ENCODE data around the gene SFT2D1.

Gene SFT2D1

DNA sequence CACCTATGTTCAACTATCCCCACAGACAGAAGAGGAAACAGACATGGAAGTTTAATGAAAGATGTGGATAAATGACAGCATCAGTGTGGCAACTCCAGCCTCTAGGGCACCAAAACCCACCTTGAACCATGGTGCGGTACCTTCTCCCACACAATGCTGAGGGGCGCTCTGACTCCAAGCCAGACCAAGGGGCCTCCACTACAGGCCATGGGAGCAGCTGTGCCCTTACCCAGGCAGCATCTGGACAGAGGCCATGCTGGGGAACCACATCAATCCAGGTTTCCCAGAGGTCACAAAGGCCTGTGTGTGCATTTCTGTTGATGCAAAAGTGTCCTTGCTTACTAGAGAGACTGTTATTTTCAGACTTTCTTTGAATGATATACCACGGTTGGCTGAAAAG lies 38.2 kb downstream of the SFT2D1 start:
- no peak overlapping the region for H3K4me3 Mint-ChIP-seq
- peaks cover 4% of the 10 kb centered on the region for H3K9me3 Mint-ChIP-seq
- H3K27me3 Mint-ChIP-seq (ENCODE audit: low read depth, poor library complexity), result peaks cover 70% of the 10 kb centered on the region
- DNase-seq, result no peak
- H3K4me1 Mint-ChIP-seq, result no peaks in the 10 kb centered on the region
- no peak overlapping the region for H3K27ac Mint-ChIP-seq
- H3K36me3 Mint-ChIP-seq (ENCODE audit: low read depth), result no peaks in the 10 kb centered on the region
- TF ChIP-seq, protein P1, sequence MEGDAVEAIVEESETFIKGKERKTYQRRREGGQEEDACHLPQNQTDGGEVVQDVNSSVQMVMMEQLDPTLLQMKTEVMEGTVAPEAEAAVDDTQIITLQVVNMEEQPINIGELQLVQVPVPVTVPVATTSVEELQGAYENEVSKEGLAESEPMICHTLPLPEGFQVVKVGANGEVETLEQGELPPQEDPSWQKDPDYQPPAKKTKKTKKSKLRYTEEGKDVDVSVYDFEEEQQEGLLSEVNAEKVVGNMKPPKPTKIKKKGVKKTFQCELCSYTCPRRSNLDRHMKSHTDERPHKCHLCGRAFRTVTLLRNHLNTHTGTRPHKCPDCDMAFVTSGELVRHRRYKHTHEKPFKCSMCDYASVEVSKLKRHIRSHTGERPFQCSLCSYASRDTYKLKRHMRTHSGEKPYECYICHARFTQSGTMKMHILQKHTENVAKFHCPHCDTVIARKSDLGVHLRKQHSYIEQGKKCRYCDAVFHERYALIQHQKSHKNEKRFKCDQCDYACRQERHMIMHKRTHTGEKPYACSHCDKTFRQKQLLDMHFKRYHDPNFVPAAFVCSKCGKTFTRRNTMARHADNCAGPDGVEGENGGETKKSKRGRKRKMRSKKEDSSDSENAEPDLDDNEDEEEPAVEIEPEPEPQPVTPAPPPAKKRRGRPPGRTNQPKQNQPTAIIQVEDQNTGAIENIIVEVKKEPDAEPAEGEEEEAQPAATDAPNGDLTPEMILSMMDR (IDR thresholded peaks at IDR 0.05), result no peak

DNA sequence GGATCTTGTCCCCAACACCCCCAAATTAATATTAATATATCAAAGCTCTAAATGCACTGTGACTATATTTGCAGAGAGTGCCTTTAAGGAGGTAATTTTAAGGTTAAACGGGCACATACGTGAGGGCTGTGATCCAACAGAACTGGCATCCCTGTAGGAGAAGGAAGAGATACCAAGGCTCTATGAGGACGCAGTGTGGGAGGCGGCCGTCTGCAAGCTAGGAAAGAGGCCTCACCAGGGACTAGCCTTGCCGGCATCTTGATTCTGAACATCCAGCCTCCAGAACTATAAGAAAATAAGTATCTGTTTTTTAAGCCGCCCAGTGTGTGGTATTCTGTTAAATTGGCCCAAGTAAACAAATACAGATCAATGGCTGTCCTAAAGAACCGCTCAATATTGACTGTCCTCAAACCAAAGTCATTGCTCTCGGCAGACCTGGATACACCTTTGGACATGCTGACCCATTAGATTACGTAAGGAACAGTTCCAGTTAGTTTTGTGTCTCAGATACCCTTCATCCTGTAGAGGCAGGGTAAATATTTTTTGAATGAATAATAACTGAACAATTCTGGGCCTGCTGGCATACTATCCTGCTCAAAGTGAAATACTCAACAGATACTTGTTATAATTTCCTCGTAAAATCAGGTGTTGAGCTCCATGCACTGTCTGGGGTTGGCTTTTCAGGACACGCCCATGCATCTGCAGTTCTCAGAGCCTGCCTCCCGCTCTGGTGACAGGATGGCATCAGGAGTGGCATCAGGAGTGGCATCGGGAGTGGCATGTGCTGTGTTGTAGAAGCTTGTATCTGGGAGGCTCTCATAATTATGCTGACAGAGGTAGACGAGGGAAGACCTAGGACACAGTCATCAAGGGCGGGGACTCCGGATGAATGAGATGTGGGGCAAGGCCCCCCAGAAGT lies 40.5 kb downstream of the SFT2D1 start:
- no peak overlapping the region for H3K4me3 Mint-ChIP-seq
- TF ChIP-seq, protein P1 (IDR thresholded peaks at IDR 0.05), result no peak
- H3K36me3 Mint-ChIP-seq (ENCODE audit: low read depth), result no peaks in the 10 kb centered on the region

DNA sequence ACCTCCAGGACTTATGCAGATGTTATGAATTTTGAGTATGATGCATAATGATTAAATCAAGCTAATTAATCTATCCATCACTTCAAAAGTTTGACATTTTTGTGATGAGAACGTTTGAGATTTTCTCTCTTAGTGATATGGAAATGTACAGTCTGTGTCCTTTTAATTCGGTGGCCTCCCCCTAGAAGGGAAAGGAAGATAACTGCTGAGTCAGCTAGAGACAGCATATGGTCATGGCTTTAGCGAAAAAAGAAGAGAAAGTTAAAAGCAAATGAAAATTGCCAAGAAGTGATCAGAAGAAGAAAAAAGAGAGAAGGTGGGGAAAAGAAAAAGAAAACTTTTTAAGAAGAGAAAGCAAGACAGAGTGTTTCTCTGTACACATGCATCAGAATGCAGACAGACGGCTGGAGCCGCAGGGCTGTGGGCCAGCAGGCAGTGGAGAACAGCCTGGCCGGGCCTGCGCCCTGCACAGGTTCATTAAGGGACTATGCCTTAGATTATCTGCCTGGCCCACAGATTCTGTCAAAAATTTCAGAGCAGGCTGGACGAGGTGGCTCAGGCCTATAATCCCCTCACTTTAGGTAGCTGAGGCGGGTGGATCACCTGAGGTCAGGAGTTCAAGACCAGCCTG lies 41.9 kb downstream of the SFT2D1 start:
- no peaks in the 10 kb centered on the region for H3K36me3 Mint-ChIP-seq (ENCODE audit: low read depth)
- H3K4me3 Mint-ChIP-seq, result no peak overlapping the region
- no peaks in the 10 kb centered on the region for H3K4me1 Mint-ChIP-seq
- peaks cover 34% of the 10 kb centered on the region for H3K9me3 Mint-ChIP-seq
- TF ChIP-seq, protein P1 (IDR thresholded peaks at IDR 0.05), result no peak
- no peak overlapping the region for H3K27ac Mint-ChIP-seq
- no peak for DNase-seq
- H3K27me3 Mint-ChIP-seq (ENCODE audit: low read depth, poor library complexity), result peaks cover 39% of the 10 kb centered on the region

More for the DNA sequence above, 40.5 kb downstream of the SFT2D1 start:
- Mint-ChIP-seq H3K4me1 (no peaks in the 10 kb centered on the region), H3K27me3 (ENCODE audit: low read depth, poor library complexity) (peaks cover 53% of the 10 kb centered on the region), H3K27ac (no peak overlapping the region), H3K9me3 (peaks cover 20% of the 10 kb centered on the region)
- no peak for DNase-seq

DNA sequence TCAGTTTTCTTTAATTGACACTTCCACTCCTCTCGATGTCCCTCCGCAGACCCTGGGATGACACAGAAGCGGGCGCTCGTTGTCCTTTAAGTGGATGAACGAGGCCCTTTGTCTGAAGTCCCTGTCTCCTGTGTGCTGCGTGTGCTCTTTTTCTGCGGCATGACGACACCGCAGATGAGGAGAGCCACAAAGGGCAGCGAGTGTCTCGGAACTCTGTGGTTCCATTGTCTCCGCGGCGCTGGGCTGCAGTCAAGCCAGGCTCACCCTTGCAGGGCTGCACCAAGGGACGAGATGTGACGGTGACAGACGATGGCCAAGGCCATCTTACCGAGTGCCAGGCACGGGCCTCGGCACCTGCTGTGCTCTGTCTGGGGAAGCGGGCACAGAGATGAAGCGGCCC lies 44.7 kb downstream of the SFT2D1 start:
- H3K27me3 Mint-ChIP-seq (ENCODE audit: low read depth, poor library complexity), result peaks cover 24% of the 10 kb centered on the region
- H3K4me3 Mint-ChIP-seq, result no peak overlapping the region
- H3K36me3 Mint-ChIP-seq (ENCODE audit: low read depth), result no peaks in the 10 kb centered on the region
- H3K4me1 Mint-ChIP-seq, result no peaks in the 10 kb centered on the region
- DNase-seq, result no peak
- TF ChIP-seq, protein P1 (IDR thresholded peaks at IDR 0.05), result no peak
- H3K27ac Mint-ChIP-seq, result no peak overlapping the region
- peaks cover 47% of the 10 kb centered on the region for H3K9me3 Mint-ChIP-seq

DNA sequence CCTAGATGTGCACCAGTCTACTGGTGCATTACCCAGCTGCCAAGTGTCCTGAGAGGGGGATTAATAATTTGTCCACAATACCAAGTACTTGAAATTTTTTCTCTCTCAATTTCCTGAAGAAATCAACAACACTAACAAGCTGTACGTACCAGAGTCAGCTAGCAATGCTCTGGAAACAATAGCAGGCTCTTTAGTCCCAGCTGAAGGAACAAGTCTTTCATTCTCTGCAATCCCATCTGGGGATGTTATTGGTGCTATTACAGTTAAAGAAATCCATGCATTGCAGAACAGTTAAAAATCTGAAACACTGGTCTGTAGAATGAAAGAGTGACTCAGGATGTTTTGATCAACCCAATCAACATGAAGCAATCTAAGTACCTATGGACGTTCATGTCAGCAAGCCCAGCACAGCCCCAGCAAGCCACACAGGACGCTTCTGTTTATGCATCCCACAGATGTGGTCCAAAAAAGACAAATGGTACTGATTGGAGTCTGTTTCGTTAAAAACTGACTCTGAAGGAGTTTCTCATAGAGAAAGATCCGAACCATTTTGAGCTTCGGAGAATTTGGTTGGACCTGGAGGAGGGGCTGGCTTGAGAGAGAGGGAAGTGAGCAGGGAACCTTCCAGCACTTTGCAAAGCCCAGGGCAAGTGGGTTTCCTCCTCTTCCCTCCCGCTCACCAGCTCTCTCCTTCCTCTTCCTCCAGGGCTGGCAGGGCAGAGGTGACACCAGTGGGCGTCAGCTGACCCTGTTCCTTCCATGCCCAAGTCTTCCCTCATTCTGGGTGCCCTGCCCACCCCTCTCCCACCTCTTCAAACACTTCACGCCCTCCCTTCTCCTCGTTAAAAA lies 46.1 kb downstream of the SFT2D1 start:
- Mint-ChIP-seq H3K9me3 (peaks cover 47% of the 10 kb centered on the region), H3K27ac (no peak overlapping the region), H3K27me3 (ENCODE audit: low read depth, poor library complexity) (peaks cover 16% of the 10 kb centered on the region), H3K36me3 (ENCODE audit: low read depth) (no peaks in the 10 kb centered on the region), H3K4me1 (no peaks in the 10 kb centered on the region), H3K4me3 (no peak overlapping the region)
- no peak for DNase-seq
- TF ChIP-seq, protein P1 (IDR thresholded peaks at IDR 0.05), result no peak
